Karpas-422 (cell line): ENCODE data around the gene ZNF511. TPM values are rescaled to one million over a fixed set of nuclear protein-coding genes. Genes with fewer than 3 reads are reported as not detected.

ENCODE experiments used
- DNase-seq: peaks from one replicate; pipeline ENCODE4 v3.0.0-alpha.2; 2015
- H2AFZ ChIP-seq: fragments of 200-600 bp; sonication (generic); 2 replicates; pipeline ENCODE4 v1.6.1; 2014; ENCODE audit warnings: antibody characterized with exemption, low read length, mixed read lengths
- H3K27ac ChIP-seq: fragments of 200-600 bp; sonication (generic); 2 replicates; pipeline ENCODE4 v1.5.1; 2014; ENCODE audit warnings: mild to moderate bottlenecking, low read length, moderate library complexity
- H3K27me3 ChIP-seq: fragments of 200-600 bp; sonication (generic); 2 replicates; pipeline ENCODE4 v1.6.1; 2014; ENCODE audit warnings: low read length, mixed read lengths
- H3K36me3 ChIP-seq: fragments of 200-600 bp; sonication (generic); 2 replicates; pipeline ENCODE4 v1.6.1; 2014; ENCODE audit warnings: low read length, mixed read lengths; ENCODE audit not compliant: insufficient read depth
- H3K4me1 ChIP-seq: fragments of 200-600 bp; sonication (generic); 2 replicates; pipeline ENCODE4 v1.6.1; 2014; ENCODE audit warnings: mild to moderate bottlenecking, low read length, mixed read lengths
- H3K4me2 ChIP-seq: fragments of 200-600 bp; sonication (generic); 2 replicates; pipeline ENCODE4 v1.6.1; 2014; ENCODE audit warnings: low read length, low read depth, mild to moderate bottlenecking; ENCODE audit not compliant: poor library complexity, severe bottlenecking
- H3K4me3 ChIP-seq: fragments of 200-600 bp; sonication (generic); 2 replicates; pipeline ENCODE4 v1.5.1; 2014; ENCODE audit warnings: mild to moderate bottlenecking, antibody characterized with exemption, low read length, mixed read lengths
- H3K79me2 ChIP-seq: fragments of 200-600 bp; sonication (generic); 2 replicates; pipeline ENCODE4 v1.6.1; 2014; ENCODE audit warnings: mild to moderate bottlenecking, low read length, mixed read lengths
- H3K9ac ChIP-seq: fragments of 200-600 bp; sonication (generic); 2 replicates; pipeline ENCODE4 v1.6.0; 2014; ENCODE audit warnings: low read length
- H3K9me2 ChIP-seq: fragments of 200-600 bp; sonication (generic), shearing (Covaris generic); replicated peaks from 2 replicates; pipeline ENCODE4 v1.6.0; 2014; ENCODE audit warnings: mild to moderate bottlenecking, low read length, moderate library complexity; ENCODE audit not compliant: insufficient read depth
- H3K9me3 ChIP-seq: fragments of 300-700, 200-600 bp; sonication (generic); 2 replicates; pipeline ENCODE4 v1.6.1; 2014; ENCODE audit warnings: low read length, mixed read lengths
- H4K20me1 ChIP-seq: fragments of 200-600 bp; sonication (generic); 2 replicates; pipeline ENCODE4 v1.6.1; 2014; ENCODE audit warnings: mild to moderate bottlenecking, antibody characterized with exemption, low read length, low read depth; ENCODE audit not compliant: insufficient read depth
- total RNA-seq: library from RNA; depleted of rRNA; stranded (reverse); fragments of >200 nt; shearing (Covaris generic); gene quantifications from 2 replicates; pipeline ENCODE4 v1.2.3, GENCODE V29; 2014; ENCODE audit warnings: low replicate concordance

ZNF511 gene
- total RNA-seq, 1 experiment from 2014 or later: 14.0 TPM

GRCh38 chr10:133276435-133277201, 32.1 kb upstream of the ZNF511 start, which contains the start of gene ADAM8:
TSS of gene ADAM8 (minus strand) at chr10:133276868. CDS start at chr10:133276817, 51 bp downstream.
- Histone ChIP-seq H3K4me2 (peak within 1 kb of the TSS; percentile 47), H3K27ac (no peak within 1 kb of the TSS), H3K9me2 (no peaks in the 10 kb centered on the region), H3K4me1 (peaks cover 16% of the 10 kb centered on the region), H3K4me3 (no peak within 1 kb of the TSS; the same call in 1 of the 2 replicates), H3K36me3 (no peaks in the 10 kb centered on the region), H3K9me3 (no peaks in the 10 kb centered on the region), H3K9ac (0 out of 2 replicates have a peak within 1 kb of the TSS, but pooled peaks have one; percentile 37), H4K20me1 (peaks cover 21% of the 10 kb centered on the region; the same call in 1 of the 2 replicates), H3K27me3 (no peaks in the 10 kb centered on the region), H2AFZ (no peak within 1 kb of the TSS), H3K79me2 (no peaks in the 10 kb centered on the region)
- peak; percentile 83 for DNase-seq

- DNase-seq: no peak
- no peak overlapping the region for H3K4me3 ChIP-seq
- H3K9me3 ChIP-seq: no peaks in the 10 kb centered on the region
- H3K27me3 ChIP-seq: no peaks in the 10 kb centered on the region
- H3K36me3 ChIP-seq: no peaks in the 10 kb centered on the region
- H2AFZ ChIP-seq: no peak overlapping the region
- no peaks in the 10 kb centered on the region for H3K79me2 ChIP-seq
- H3K4me2 ChIP-seq: no peak overlapping the region
- H3K27ac ChIP-seq: no peak overlapping the region
- H3K9me2 ChIP-seq: no peaks in the 10 kb centered on the region
- H3K4me1 ChIP-seq: peaks cover 16% of the 10 kb centered on the region
- peaks cover 21% of the 10 kb centered on the region; the same call in 1 of the 2 replicates for H4K20me1 ChIP-seq
- no peak overlapping the region for H3K9ac ChIP-seq
These were observed 31.3 kb upstream of the ZNF511 start for GRCh38 chr10:133277277-133277992.

- H2AFZ ChIP-seq: no peak overlapping the region
- no peaks in the 10 kb centered on the region for H3K9me2 ChIP-seq
- DNase-seq: no peak
- no peaks in the 10 kb centered on the region for H3K36me3 ChIP-seq
- H3K4me2 ChIP-seq: no peak overlapping the region
- H3K9ac ChIP-seq: no peak overlapping the region
- no peak overlapping the region for H3K4me3 ChIP-seq
- H4K20me1 ChIP-seq: peaks cover 21% of the 10 kb centered on the region; the same call in 1 of the 2 replicates
- H3K9me3 ChIP-seq: no peaks in the 10 kb centered on the region
- H3K27me3 ChIP-seq: no peaks in the 10 kb centered on the region
- no peaks in the 10 kb centered on the region for H3K79me2 ChIP-seq
- H3K4me1 ChIP-seq: peaks cover 16% of the 10 kb centered on the region
- H3K27ac ChIP-seq: no peak overlapping the region
These were observed 30.6 kb upstream of the ZNF511 start for GRCh38 chr10:133277993-133278576.

- no peaks in the 10 kb centered on the region for H3K9me2 ChIP-seq
- no peak for DNase-seq
- H3K4me1 ChIP-seq: peaks cover 16% of the 10 kb centered on the region
- peaks cover 21% of the 10 kb centered on the region; the same call in 1 of the 2 replicates for H4K20me1 ChIP-seq
- no peak overlapping the region for H3K27ac ChIP-seq
- H3K4me2 ChIP-seq: no peak overlapping the region
- no peaks in the 10 kb centered on the region for H3K9me3 ChIP-seq
- H3K27me3 ChIP-seq: no peaks in the 10 kb centered on the region
- no peaks in the 10 kb centered on the region for H3K36me3 ChIP-seq
- no peaks in the 10 kb centered on the region for H3K79me2 ChIP-seq
- no peak overlapping the region for H3K9ac ChIP-seq
- H2AFZ ChIP-seq: no peak overlapping the region
- no peak overlapping the region for H3K4me3 ChIP-seq
These were observed 30.0 kb upstream of the ZNF511 start for GRCh38 chr10:133278577-133279265.

DNA sequence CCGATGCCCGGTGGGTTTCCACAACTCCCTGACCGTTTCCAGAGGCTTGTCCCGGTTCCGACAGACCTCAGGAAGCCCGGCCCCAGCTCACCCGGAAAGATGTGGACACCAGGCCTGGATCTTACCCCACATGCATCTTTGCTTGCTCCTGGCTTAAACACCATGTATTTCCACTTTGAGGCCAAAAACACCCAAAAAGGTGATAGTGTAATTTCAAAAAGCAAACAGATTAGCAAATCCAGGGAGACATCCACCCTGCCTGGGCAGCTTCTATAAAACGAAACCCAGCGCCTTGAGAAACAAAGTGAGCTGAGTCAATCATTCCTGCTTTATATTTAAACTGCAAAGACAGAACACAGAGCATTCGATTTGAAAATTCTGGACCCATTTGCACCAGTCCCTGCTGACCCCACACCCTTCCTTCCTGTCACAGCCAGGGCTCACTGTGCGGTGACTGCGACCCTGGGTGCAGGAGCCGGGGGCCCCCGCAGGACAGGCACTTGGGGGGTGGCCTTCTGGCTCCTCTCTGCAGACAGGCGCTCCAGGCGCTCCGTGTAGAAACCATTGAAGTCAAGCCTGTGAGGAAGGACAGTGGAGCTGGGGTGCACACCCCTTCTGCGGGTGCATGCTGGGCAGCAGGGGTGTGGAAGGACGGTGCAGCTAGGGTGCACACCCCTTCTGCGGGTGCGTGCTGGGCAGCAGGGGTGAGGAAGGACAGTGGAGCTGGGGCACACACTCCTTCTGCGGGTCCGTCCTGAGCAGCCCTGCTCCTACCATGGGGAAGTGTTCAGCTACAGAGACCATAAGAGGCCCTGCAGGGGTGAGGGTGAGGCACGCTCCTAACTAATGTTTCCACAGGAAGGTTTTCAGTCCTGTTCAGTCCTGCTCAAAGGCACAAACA, 29.1 kb upstream of the ZNF511 start:
- Histone ChIP-seq H4K20me1 (peaks cover 21% of the 10 kb centered on the region; the same call in 1 of the 2 replicates), H3K36me3 (no peaks in the 10 kb centered on the region), H3K27ac (no peak overlapping the region), H3K9ac (no peak overlapping the region), H3K27me3 (no peaks in the 10 kb centered on the region), H3K4me1 (peaks cover 16% of the 10 kb centered on the region), H3K9me2 (no peaks in the 10 kb centered on the region), H3K4me2 (no peak overlapping the region), H3K9me3 (no peaks in the 10 kb centered on the region), H3K79me2 (no peaks in the 10 kb centered on the region), H2AFZ (no peak overlapping the region), H3K4me3 (no peak overlapping the region)
- no peak for DNase-seq

DNA sequence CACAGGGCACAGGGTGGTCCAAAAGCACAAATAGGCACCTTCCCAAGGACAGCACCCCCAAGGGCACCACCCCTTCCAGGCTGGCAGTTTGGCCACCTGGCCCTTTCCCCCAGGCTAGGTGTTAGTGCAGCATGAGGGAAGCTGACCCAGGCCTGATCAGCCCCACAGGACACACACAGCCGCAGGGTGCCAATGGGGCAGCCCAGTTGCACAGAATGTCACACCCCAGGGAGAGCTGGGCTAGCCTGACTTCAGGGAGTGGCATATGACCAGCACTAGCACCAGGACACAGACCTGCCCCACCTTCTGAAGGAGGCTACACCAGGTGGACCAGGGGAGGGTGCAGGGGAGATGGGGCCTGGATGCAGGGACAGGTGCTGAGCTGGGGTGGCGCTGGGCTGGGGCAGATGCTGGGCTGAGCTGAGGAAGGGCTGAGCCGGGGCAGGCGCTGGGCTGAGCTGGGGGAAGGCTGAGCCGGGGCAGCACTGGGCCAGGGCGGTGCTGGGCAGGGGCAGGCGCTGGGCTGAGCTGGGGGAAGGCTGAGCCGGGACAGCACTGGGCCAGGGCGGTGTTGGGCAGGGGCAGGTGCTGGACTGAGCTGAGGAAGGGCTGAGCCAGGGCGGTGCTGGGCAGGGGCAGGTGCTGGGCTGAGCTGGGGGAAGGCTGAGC, 28.2 kb upstream of the ZNF511 start:
- Histone ChIP-seq H3K79me2 (no peaks in the 10 kb centered on the region), H4K20me1 (peaks cover 14% of the 10 kb centered on the region; the same call in 1 of the 2 replicates), H3K9ac (no peak overlapping the region), H3K4me3 (no peak overlapping the region), H3K36me3 (no peaks in the 10 kb centered on the region), H3K27me3 (no peaks in the 10 kb centered on the region), H2AFZ (no peak overlapping the region), H3K9me3 (no peaks in the 10 kb centered on the region), H3K27ac (no peak overlapping the region), H3K9me2 (no peaks in the 10 kb centered on the region), H3K4me2 (no peak overlapping the region), H3K4me1 (peaks cover 13% of the 10 kb centered on the region)
- DNase-seq: no peak

- H3K4me3 ChIP-seq: no peak overlapping the region
- H3K4me1 ChIP-seq: peaks cover 9% of the 10 kb centered on the region
- H3K9ac ChIP-seq: no peak overlapping the region
- no peak for DNase-seq
- no peak overlapping the region for H3K27ac ChIP-seq
- H4K20me1 ChIP-seq: peaks cover 10% of the 10 kb centered on the region; the same call in 1 of the 2 replicates
- H3K27me3 ChIP-seq: no peaks in the 10 kb centered on the region
- H3K36me3 ChIP-seq: no peaks in the 10 kb centered on the region
- no peak overlapping the region for H2AFZ ChIP-seq
- H3K9me3 ChIP-seq: no peaks in the 10 kb centered on the region
- no peaks in the 10 kb centered on the region for H3K79me2 ChIP-seq
- no peak overlapping the region for H3K4me2 ChIP-seq
- no peaks in the 10 kb centered on the region for H3K9me2 ChIP-seq
These were observed 27.6 kb upstream of the ZNF511 start for GRCh38 chr10:133281084-133281483.
